Peyer's patch (tissue), 4 donors: ENCODE measurements around the gene CRLF1. TPM values are rescaled to one million over a fixed set of nuclear protein-coding genes. Genes with fewer than 3 reads are reported as not detected.

Experiments used
- DNase-seq, 3 donors: peaks; one replicate each; pipeline ENCODE4 v3.0.0-alpha.2; 2017 to 2019
- H3K27ac ChIP-seq, 4 donors: fragments of 200-600 bp; sonication (generic); one replicate each; pipeline ENCODE4 v1.5.1; 2016 to 2019
- H3K27me3 ChIP-seq, 2 donors: fragments of 200-600 bp; sonication (generic); one replicate each; pipeline ENCODE4 v1.5.1; 2019
- H3K36me3 ChIP-seq, 3 donors: fragments of 200-600 bp; sonication (generic); one replicate each; pipeline ENCODE4 v1.5.1; 2016 to 2019
- H3K4me1 ChIP-seq, 4 donors: fragments of 200-600 bp; sonication (generic); one replicate each; pipeline ENCODE4 v1.5.1; 2016 to 2019
- H3K4me3 ChIP-seq, 4 donors: fragments of 200-600 bp; sonication (generic); 1 replicate in 3 of 4; 2 replicates in 1 of 4; pipeline ENCODE4 v1.5.1; 2016 to 2019; ENCODE audit warnings: mild to moderate bottlenecking in 1 of 4
- H3K9me3 ChIP-seq, 4 donors: fragments of 200-600 bp; sonication (generic); one replicate each; pipeline ENCODE4 v1.5.1; 2016 to 2019; ENCODE audit warnings: mild to moderate bottlenecking in 1 of 4
- CTCF ChIP-seq, 6 experiments: fragments of 450-650 bp in 4 of 6; fragments of 200-600 bp in 2 of 6; sonication (generic) in 1 of 6; IDR thresholded peaks; one replicate each; pipeline ENCODE4 v1.5.1; 2017 to 2019; ENCODE audit warnings: antibody characterized with exemption in 6 of 6, mild to moderate bottlenecking in 3 of 6, moderate library complexity in 1 of 6
- POLR2A ChIP-seq, 2 donors: fragments of 450-650 bp; IDR thresholded peaks; one replicate each; pipeline ENCODE4 v1.5.1; 2017; ENCODE audit warnings: antibody characterized with exemption in 2 of 2, mild to moderate bottlenecking in 2 of 2, moderate library complexity in 2 of 2
- total RNA-seq, 4 donors: library from RNA; depleted of rRNA; stranded (reverse); fragments of >200 nt; gene quantifications; one replicate each; pipeline ENCODE4 v1.1.0, GENCODE V29; 2016

Gene CRLF1
- total RNA-seq, 4 donors from 2014 or later = 4.0 to 28.9 (median 23.3) TPM

GRCh38 chr19:18608805-18609716 lies 2.5 kb upstream of the CRLF1 start:
- H3K27ac ChIP-seq = no peak overlapping the region

GRCh38 chr19:18608102-18608804 lies 1.7 kb upstream of the CRLF1 start:
- TF ChIP-seq CTCF (IDR thresholded peaks at IDR 0.05) = no peak
- Histone ChIP-seq H3K4me3 (no peak overlapping the region), H3K9me3 (no peaks in the 10 kb centered on the region), H3K36me3 (no peaks in the 10 kb centered on the region), H3K4me1 (peaks cover 0 to 62% (median 26%) of the 10 kb centered on the region in 4 donors), H3K27ac (no peak overlapping the region), H3K27me3 (peaks cover 0 to 85% of the 10 kb centered on the region in 2 donors)
- DNase-seq = no peak

More at GRCh38 chr19:18608805-18609716, 2.5 kb upstream of the CRLF1 start:
- Histone ChIP-seq H3K9me3 (no peaks in the 10 kb centered on the region), H3K4me3 (no peak overlapping the region), H3K4me1 (peaks cover 0 to 55% (median 26%) of the 10 kb centered on the region in 4 donors), H3K36me3 (no peaks in the 10 kb centered on the region), H3K27me3 (peaks cover 0 to 85% of the 10 kb centered on the region in 2 donors)
- TF ChIP-seq CTCF (IDR thresholded peaks at IDR 0.05) = no peak
- no peak for TF ChIP-seq POLR2A (IDR thresholded peaks at IDR 0.05)
- DNase-seq = no peak

GRCh38 chr19:18607226-18608101 lies 865 bp upstream of the CRLF1 start:
- H3K4me1 ChIP-seq = peaks cover 0 to 55% (median 20%) of the 10 kb centered on the region in 4 donors
- no peaks in the 10 kb centered on the region for H3K9me3 ChIP-seq
- H3K27me3 ChIP-seq = peaks cover 0 to 78% of the 10 kb centered on the region in 2 donors
- H3K27ac ChIP-seq = no peak overlapping the region
- H3K36me3 ChIP-seq = no peaks in the 10 kb centered on the region
- TF ChIP-seq CTCF (IDR thresholded peaks at IDR 0.05) (no peak), POLR2A (IDR thresholded peaks at IDR 0.05) (no peak)
- peak overlapping the region in 1 of 4 donors; percentile 18 for H3K4me3 ChIP-seq
- no peak for DNase-seq

GRCh38 chr19:18605546-18606280 lies 886 bp downstream of the CRLF1 start:
- Histone ChIP-seq H3K27me3 (peaks cover 0 to 61% of the 10 kb centered on the region in 2 donors), H3K4me3 (peak overlapping the region in 2 of 4 donors; percentile 12 to 15), H3K27ac (no peak overlapping the region), H3K4me1 (peaks cover 0 to 37% (median 6%) of the 10 kb centered on the region in 4 donors), H3K36me3 (no peaks in the 10 kb centered on the region), H3K9me3 (no peaks in the 10 kb centered on the region)
- TF ChIP-seq CTCF (IDR thresholded peaks at IDR 0.05) = no peak
- DNase-seq = no peak

- Histone ChIP-seq H3K27me3 (peaks cover 0 to 55% of the 10 kb centered on the region in 2 donors), H3K4me3 (no peak overlapping the region)
These were observed 1.4 kb downstream of the CRLF1 start for GRCh38 chr19:18605196-18605545.

More at GRCh38 chr19:18605196-18605545, 1.4 kb downstream of the CRLF1 start:
- TF ChIP-seq CTCF (IDR thresholded peaks at IDR 0.05) = no peak
- TF ChIP-seq POLR2A (IDR thresholded peaks at IDR 0.05) = no peak
- Histone ChIP-seq H3K9me3 (no peaks in the 10 kb centered on the region), H3K27ac (no peak overlapping the region), H3K4me1 (peaks cover 0 to 35% (median 5%) of the 10 kb centered on the region in 4 donors), H3K36me3 (no peaks in the 10 kb centered on the region)
- DNase-seq = no peak
